Hepatocyte (in vitro differentiated cells): Measurements from ENCODE around the gene HSPA12A. TPM values are rescaled to one million over a fixed set of nuclear protein-coding genes. Genes with fewer than 3 reads are reported as not detected.

Source experiments
- DNase-seq: peaks from one replicate; pipeline ENCODE4 v3.0.0-alpha.2; 2016; ENCODE audit warnings: low spot score
- H2AFZ ChIP-seq: fragments of 200-600 bp; sonication (generic); 2 replicates; pipeline ENCODE4 v1.6.0; 2016; ENCODE audit warnings: antibody characterized with exemption, mild to moderate bottlenecking
- H3K27ac ChIP-seq: fragments of 200-600 bp; sonication (generic); 2 replicates; pipeline ENCODE4 v1.5.1; 2016; ENCODE audit warnings: mild to moderate bottlenecking
- H3K27me3 ChIP-seq: fragments of 200-600 bp; sonication (generic); 2 replicates; pipeline ENCODE4 v1.6.1; 2016
- H3K36me3 ChIP-seq: fragments of 200-600 bp; sonication (generic); replicated peaks from 2 replicates; pipeline ENCODE4 v1.5.1; 2016; ENCODE audit warnings: low read depth; ENCODE audit not compliant: insufficient read depth
- H3K4me1 ChIP-seq: fragments of 200-600 bp; sonication (generic); 2 replicates; pipeline ENCODE4 v1.5.1; 2016; ENCODE audit warnings: mild to moderate bottlenecking, moderate library complexity; ENCODE audit not compliant: insufficient read depth
- H3K4me2 ChIP-seq: fragments of 200-600 bp; sonication (generic); 2 replicates; pipeline ENCODE4 v1.6.0; 2016
- H3K4me3 ChIP-seq: fragments of 200-600 bp; sonication (generic); 2 replicates; pipeline ENCODE4 v1.5.1; 2016; ENCODE audit warnings: mild to moderate bottlenecking
- H3K79me2 ChIP-seq: fragments of 200-600 bp; sonication (generic); 2 replicates; pipeline ENCODE4 v1.6.0; 2017; ENCODE audit warnings: mild to moderate bottlenecking
- H3K9me2 ChIP-seq: fragments of 200-600 bp; sonication (generic); replicated peaks from 2 replicates; pipeline ENCODE4 v1.6.0; 2017; ENCODE audit warnings: mild to moderate bottlenecking; ENCODE audit not compliant: insufficient read depth
- H3K9me3 ChIP-seq: fragments of 200-600 bp; sonication (generic); 2 replicates; pipeline ENCODE4 v1.5.1; 2016; ENCODE audit warnings: low read depth, mild to moderate bottlenecking
- H4K20me1 ChIP-seq: fragments of 200-600 bp; sonication (generic); 2 replicates; pipeline ENCODE4 v1.6.0; 2016; ENCODE audit warnings: mild to moderate bottlenecking; ENCODE audit not compliant: insufficient read depth, poor library complexity, severe bottlenecking
- EZH2 ChIP-seq: fragments of 200-600 bp; sonication (generic); IDR thresholded peaks from 2 replicates; pipeline ENCODE4 v1.6.1; 2016; ENCODE audit warnings: antibody characterized with exemption, mild to moderate bottlenecking, borderline replicate concordance
- EZH2phosphoT487 ChIP-seq: fragments of 200-600 bp; sonication (generic); IDR thresholded peaks from one replicate; pipeline ENCODE4 v1.6.1; 2018; ENCODE audit warnings: antibody characterized with exemption, mild to moderate bottlenecking, low read depth, moderate library complexity; ENCODE audit not compliant: unreplicated experiment, severe bottlenecking
- WGBS: methylation state at CpG from one replicate; pipeline ENCODE4 v1.1.6; 2016; ENCODE audit warnings: low lambda C conversion rate; ENCODE audit errors: missing lambda C conversion rate; 5-methylcytosine and 5-hydroxymethylcytosine counted together
- polyA plus RNA-seq: library from polyadenylated mRNA; unstranded; fragments of >200 nt; fragmentation: Nextera tagmentation; extraction: Ambion mirVana; gene quantifications from 2 replicates; pipeline ENCODE4 v1.2.1, GENCODE V29; 2016
- total RNA-seq: library from RNA; depleted of rRNA; stranded (reverse); fragments of >200 nt; gene quantifications from 2 replicates; pipeline ENCODE4 v1.2.3, GENCODE V29; 2014
- TF ChIP-seq, protein P1 (sequence below): fragments of 200-600 bp; sonication (generic); IDR thresholded peaks from 2 replicates; pipeline ENCODE4 v1.5.1; 2016; ENCODE audit warnings: antibody characterized with exemption, mild to moderate bottlenecking; ENCODE audit not compliant: poor library complexity

Gene HSPA12A
- total and polyA plus RNA-seq, 2 experiments from 2014 or later: 8.7 to 9.9 TPM

DNA sequence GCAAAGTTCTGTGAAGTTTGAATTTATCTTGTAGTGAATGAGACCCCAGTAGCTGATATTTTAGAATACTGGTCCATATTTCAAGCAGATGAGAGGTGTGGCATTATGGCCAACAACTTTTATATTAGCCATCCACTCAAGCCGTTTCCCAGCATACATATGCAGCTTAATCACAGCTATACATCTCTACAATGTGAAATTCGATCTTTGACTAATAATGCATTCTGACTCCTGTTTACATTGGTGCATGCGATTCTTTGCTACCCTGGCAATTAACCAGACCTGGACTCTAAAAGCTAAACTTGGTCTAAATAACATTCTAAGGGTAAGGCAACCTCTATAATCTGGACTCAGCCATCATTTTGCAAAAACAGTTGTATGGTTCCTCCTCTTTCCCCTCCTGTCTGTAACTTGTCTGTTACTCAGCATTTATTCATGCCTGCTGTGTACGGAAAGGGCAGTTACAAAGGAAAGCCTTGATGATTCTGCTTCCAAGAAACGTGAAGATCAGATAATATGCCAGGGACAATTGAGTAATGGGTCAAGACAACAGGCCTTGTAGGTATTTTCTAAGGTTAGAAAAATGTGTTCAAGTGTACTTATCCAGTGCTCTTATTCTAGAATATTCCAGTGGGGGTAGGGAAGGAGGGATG lies 71.0 kb downstream of the HSPA12A start:
- Histone ChIP-seq H3K36me3 (no peaks in the 10 kb centered on the region), H3K27ac (no peak overlapping the region), H3K4me2 (no peak overlapping the region), H3K9me3 (no peaks in the 10 kb centered on the region), H3K4me3 (no peak overlapping the region), H2AFZ (no peak overlapping the region), H4K20me1 (no peaks in the 10 kb centered on the region), H3K4me1 (no peaks in the 10 kb centered on the region), H3K79me2 (no peaks in the 10 kb centered on the region), H3K27me3 (no peaks in the 10 kb centered on the region), H3K9me2 (no peaks in the 10 kb centered on the region)
- 53% methylated on average over 5 of the region's 5 CpGs for WGBS
- TF ChIP-seq EZH2phosphoT487: no peak
- TF ChIP-seq, protein P1, sequence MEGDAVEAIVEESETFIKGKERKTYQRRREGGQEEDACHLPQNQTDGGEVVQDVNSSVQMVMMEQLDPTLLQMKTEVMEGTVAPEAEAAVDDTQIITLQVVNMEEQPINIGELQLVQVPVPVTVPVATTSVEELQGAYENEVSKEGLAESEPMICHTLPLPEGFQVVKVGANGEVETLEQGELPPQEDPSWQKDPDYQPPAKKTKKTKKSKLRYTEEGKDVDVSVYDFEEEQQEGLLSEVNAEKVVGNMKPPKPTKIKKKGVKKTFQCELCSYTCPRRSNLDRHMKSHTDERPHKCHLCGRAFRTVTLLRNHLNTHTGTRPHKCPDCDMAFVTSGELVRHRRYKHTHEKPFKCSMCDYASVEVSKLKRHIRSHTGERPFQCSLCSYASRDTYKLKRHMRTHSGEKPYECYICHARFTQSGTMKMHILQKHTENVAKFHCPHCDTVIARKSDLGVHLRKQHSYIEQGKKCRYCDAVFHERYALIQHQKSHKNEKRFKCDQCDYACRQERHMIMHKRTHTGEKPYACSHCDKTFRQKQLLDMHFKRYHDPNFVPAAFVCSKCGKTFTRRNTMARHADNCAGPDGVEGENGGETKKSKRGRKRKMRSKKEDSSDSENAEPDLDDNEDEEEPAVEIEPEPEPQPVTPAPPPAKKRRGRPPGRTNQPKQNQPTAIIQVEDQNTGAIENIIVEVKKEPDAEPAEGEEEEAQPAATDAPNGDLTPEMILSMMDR: no peak
- no peak for TF ChIP-seq EZH2
- DNase-seq: no peak

DNA sequence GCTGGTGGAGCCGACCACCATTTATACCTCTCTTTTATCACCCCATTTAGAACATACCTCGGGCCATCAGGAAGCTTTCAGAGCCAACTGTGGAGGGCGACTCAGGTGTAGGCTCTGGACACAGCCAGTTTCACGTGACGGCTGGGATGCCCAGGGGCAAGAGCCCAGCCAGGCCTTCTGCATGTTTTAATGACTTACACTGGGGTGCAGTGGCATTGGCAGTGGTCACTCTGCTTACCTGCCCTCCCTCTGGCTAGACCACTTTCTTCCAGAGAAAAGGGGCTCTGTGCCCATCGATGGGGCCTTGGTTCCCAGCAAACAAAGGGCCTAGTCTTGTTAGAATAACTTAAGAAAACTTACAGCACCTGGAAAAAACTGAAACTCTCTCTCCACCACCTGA lies 71.7 kb downstream of the HSPA12A start:
- H3K27ac ChIP-seq: no peak overlapping the region
- H2AFZ ChIP-seq: no peak overlapping the region
- H4K20me1 ChIP-seq: no peaks in the 10 kb centered on the region
- no peaks in the 10 kb centered on the region for H3K79me2 ChIP-seq
- no peaks in the 10 kb centered on the region for H3K36me3 ChIP-seq
- no peak for DNase-seq
- no peaks in the 10 kb centered on the region for H3K9me3 ChIP-seq
- no peaks in the 10 kb centered on the region for H3K27me3 ChIP-seq
- TF ChIP-seq EZH2 (no peak), EZH2phosphoT487 (no peak)
- TF ChIP-seq, protein P1: no peak
- H3K9me2 ChIP-seq: no peaks in the 10 kb centered on the region
- H3K4me2 ChIP-seq: peak overlapping the region; percentile 86
- 85% methylated on average over 6 of the region's 6 CpGs for WGBS
- H3K4me1 ChIP-seq: no peaks in the 10 kb centered on the region
- H3K4me3 ChIP-seq: no peak overlapping the region

DNA sequence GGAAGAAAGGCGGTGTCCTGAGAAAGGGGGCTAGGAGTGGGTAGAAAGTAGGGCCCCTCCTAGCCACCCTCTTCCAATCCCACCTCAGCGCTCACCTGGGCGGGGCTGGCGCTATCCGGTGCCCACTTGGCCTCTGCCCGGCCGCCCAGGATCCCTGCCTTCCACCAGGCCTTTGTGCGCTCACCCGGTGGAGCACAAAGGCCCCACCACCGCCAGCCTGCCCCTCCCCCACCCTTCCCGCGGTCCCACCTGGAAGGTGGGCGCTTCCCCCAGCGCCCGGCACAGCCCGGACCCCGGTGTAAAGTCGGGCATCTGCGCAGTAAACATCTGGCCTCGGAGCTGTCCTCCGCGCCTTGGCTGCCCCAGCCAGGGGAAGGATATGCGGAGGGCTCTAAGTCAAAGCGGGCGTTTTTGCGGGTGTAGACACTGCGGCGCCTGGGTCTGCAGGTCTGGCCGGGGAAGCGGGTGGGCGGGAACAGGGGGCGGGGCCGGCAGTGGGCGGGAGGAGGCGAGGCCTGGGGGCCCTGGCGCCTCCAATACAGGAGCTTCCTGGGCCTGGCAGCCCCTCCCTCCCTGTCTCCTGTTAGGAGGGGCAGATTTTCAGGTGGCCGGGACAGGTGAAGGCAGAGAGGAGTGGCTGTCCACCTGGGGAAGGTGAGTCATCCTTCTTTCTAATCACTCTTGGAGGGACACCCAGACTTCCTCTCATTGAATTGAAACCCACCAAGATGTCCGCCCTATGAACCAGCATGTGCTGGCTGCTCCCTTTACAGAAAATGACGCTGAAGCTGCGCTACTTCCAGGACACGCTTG lies 72.3 kb downstream of the HSPA12A start:
- DNase-seq: peak; percentile 87
- H3K4me2 ChIP-seq: peak overlapping the region; percentile 86

More for the DNA sequence above, 72.3 kb downstream of the HSPA12A start:
- peak overlapping the region; percentile 50 for H3K27ac ChIP-seq
- TF ChIP-seq, protein P1: no peak
- no peak for TF ChIP-seq EZH2phosphoT487
- no peak for TF ChIP-seq EZH2
- H3K36me3 ChIP-seq: no peaks in the 10 kb centered on the region
- no peaks in the 10 kb centered on the region for H3K9me3 ChIP-seq
- peak overlapping the region; percentile 49 for H3K4me3 ChIP-seq
- H3K79me2 ChIP-seq: no peaks in the 10 kb centered on the region
- 18% methylated on average over 20 of the region's 41 CpGs for WGBS
- H4K20me1 ChIP-seq: no peaks in the 10 kb centered on the region
- no peaks in the 10 kb centered on the region for H3K27me3 ChIP-seq
- H3K4me1 ChIP-seq: no peaks in the 10 kb centered on the region
- no peaks in the 10 kb centered on the region for H3K9me2 ChIP-seq
- peak overlapping the region; percentile 80 for H2AFZ ChIP-seq
